GM19372 (cell line): Measurements from ENCODE around the gene RGPD4.
"Not testable (repeated sequence)": the region's sequence is repeated elsewhere in the genome, so short reads cannot be mapped to it uniquely, and the experiment has no call there.

ENCODE experiments used
- ATAC-seq: cut with Tn5 transposase; IDR thresholded peaks from one replicate; pipeline ENCODE4 v1.9.1; 2021; ENCODE audit warnings: mild to moderate bottlenecking, low read depth, moderate library complexity; ENCODE audit not compliant: unreplicated experiment

RGPD4 gene

GRCh38 chr2:107916696-107917370 is 90.1 kb downstream of the RGPD4 start:
- ATAC-seq, result not testable (repeated sequence)

- no peak for ATAC-seq
Measured at GRCh38 chr2:107927034-107927534, 100.4 kb downstream of the RGPD4 start.

GRCh38 chr2:107931412-107931811 is 104.7 kb downstream of the RGPD4 start:
- no peak for ATAC-seq

GRCh38 chr2:107932488-107932887 is 105.8 kb downstream of the RGPD4 start:
- no peak for ATAC-seq

GRCh38 chr2:107932979-107933378 is 106.3 kb downstream of the RGPD4 start:
- no peak for ATAC-seq

- ATAC-seq, result no peak
Measured at GRCh38 chr2:107936433-107937359, 110.0 kb downstream of the RGPD4 start.
